Dendritic cell treated with granulocyte-macrophage colony-stimulating factor and Interleukin-4, amounts not matched to agents 40 ng/mL and 50 ng/mL, for 4 days (primary cell): ENCODE measurements around the gene OR4F6.

Experiments used
- H3K27ac Mint-ChIP-seq: one replicate; pipeline ENCODE4 v1.8.0; 2022; ENCODE audit warnings: mild to moderate bottlenecking, mixed read lengths
- H3K27me3 Mint-ChIP-seq: one replicate; pipeline ENCODE4 v1.8.0; 2022; ENCODE audit warnings: mild to moderate bottlenecking, mixed read lengths
- H3K36me3 Mint-ChIP-seq: one replicate; pipeline ENCODE4 v1.8.0; 2022; ENCODE audit warnings: low read depth, mixed read lengths
- H3K4me1 Mint-ChIP-seq: one replicate; pipeline ENCODE4 v1.8.0; 2022; ENCODE audit warnings: low read depth, mixed read lengths
- H3K4me3 Mint-ChIP-seq: one replicate; pipeline ENCODE4 v1.8.0; 2022; ENCODE audit warnings: mild to moderate bottlenecking, moderate library complexity, mixed read lengths
- H3K9me3 Mint-ChIP-seq: one replicate; pipeline ENCODE4 v1.8.0; 2022; ENCODE audit warnings: mixed read lengths
- intact Hi-C: fragments of 100-400 bp; cut with micrococcal nuclease; formaldehyde crosslinking; loops from one replicate; pipeline ENCODE4 v1.15.0; 2022

Gene OR4F6

DNA sequence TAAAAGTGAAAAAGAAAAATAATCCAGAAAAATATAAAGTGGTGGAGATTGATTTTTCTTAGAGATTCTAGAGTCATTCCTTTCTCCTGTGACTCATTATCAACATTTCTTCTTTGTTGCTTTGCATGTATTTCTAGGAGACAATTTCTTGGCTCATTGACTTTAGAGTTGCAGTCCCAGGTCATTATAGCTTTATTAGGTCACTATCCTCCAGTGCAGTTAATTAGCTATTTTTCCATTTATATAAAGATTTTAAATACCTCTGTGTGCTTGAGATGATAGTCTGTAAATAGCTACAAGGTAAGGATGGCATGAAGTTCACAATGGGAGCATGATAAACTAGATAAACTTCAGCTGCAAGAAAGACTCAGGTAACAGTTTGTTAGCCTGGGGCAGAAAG is 8.6 kb downstream of the OR4F6 start, which contains the start of gene OR4F15:
Gene OR4F15 (plus strand): TSS at position 301 of the 400 bp plus-strand sequence. CDS start 5,985 bp downstream, outside the sequence.
- Mint-ChIP-seq H3K27me3 (no peaks in the 10 kb centered on the region), H3K27ac (no peak within 1 kb of the TSS), H3K9me3 (no peaks in the 10 kb centered on the region), H3K36me3 (no peaks in the 10 kb centered on the region), H3K4me3 (no peak within 1 kb of the TSS), H3K4me1 (no peaks in the 10 kb centered on the region)
- intact Hi-C loops = no loop called here

DNA sequence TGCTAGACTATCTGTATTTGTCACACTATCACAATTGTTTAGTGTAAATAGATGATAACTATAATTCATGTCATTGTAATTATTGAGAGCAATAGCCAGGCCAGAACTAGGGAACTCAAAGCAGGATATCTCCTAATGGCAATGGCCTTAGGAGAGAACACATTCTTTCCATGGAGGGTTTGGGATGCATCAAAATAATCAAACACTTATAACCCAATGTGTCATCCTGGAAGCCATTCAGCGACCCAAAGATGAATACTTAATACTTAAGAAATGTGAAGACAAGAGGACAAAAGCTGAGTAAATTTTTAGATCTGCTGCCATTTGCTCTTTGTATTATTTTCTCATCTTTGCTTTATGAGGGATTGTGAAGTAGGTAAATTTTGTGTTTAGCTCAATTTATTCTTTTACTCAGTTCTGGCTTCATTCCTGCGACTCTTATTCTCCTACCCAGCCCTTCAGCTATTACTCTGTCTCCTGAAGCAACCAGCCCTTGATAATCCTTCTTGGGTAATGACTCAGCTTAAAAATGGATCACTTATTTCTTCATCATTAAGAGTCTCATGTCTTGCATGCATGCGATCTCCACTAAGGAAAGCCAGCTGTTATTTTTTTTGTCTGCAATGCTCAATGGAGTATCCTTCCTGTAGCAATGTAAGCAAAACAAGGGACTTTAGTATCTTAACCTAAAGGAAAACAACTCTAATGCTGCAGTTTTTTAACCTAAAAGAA is 10.7 kb downstream of the OR4F6 start:
- intact Hi-C loops = no loop called here
- no peaks in the 10 kb centered on the region for H3K27me3 Mint-ChIP-seq
- no peaks in the 10 kb centered on the region for H3K4me1 Mint-ChIP-seq
- no peak overlapping the region for H3K27ac Mint-ChIP-seq
- H3K9me3 Mint-ChIP-seq = no peaks in the 10 kb centered on the region
- H3K4me3 Mint-ChIP-seq = no peak overlapping the region
- H3K36me3 Mint-ChIP-seq = no peaks in the 10 kb centered on the region

DNA sequence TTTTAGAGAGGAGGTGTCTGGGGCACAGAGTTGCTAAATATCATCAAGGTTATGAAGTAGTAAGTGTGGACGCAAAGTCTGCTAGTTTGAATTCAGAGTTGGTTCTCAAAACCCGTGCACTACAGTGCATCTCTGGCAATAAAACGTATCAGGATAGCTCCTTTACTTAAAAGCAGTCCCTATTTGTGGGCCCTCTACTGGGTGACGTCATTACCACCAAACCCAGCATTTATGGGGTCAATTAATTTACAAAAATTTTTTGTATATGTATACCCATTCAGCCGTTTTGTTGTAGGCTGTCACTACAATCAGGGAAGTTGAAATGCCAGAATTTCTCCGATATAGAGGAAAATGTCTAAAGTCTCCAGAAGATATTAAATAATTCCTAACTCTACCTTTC is 17.5 kb downstream of the OR4F6 start:
- H3K36me3 Mint-ChIP-seq = no peaks in the 10 kb centered on the region

GRCh38 chr15:101827257-101827656 is 23.9 kb downstream of the OR4F6 start:
- H3K4me1 Mint-ChIP-seq = no peaks in the 10 kb centered on the region
- no peak overlapping the region for H3K27ac Mint-ChIP-seq
- no peak overlapping the region for H3K4me3 Mint-ChIP-seq
- peaks cover 2% of the 10 kb centered on the region for H3K27me3 Mint-ChIP-seq
- no peaks in the 10 kb centered on the region for H3K9me3 Mint-ChIP-seq
- intact Hi-C loops = no loop called here
- H3K36me3 Mint-ChIP-seq = no peaks in the 10 kb centered on the region

More for the DNA sequence above, 17.5 kb downstream of the OR4F6 start:
- no peaks in the 10 kb centered on the region for H3K27me3 Mint-ChIP-seq
- H3K9me3 Mint-ChIP-seq = no peaks in the 10 kb centered on the region
- no peaks in the 10 kb centered on the region for H3K4me1 Mint-ChIP-seq
- H3K27ac Mint-ChIP-seq = no peak overlapping the region
- intact Hi-C loops = no loop called here
- H3K4me3 Mint-ChIP-seq = no peak overlapping the region

DNA sequence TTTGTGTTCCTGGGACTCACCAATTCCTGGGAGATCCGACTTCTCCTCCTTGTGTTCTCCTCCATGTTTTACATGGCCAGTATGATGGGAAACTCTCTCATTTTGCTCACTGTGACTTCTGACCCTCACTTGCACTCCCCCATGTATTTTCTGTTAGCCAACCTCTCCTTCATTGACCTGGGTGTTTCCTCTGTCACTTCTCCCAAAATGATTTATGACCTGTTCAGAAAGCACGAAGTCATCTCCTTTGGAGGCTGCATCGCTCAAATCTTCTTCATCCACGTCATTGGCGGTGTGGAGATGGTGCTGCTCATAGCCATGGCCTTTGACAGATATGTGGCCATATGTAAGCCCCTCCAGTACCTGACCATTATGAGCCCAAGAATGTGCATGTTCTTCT is 25.5 kb downstream of the OR4F6 start:
- no peaks in the 10 kb centered on the region for H3K4me1 Mint-ChIP-seq
- intact Hi-C loops = no loop called here
- H3K9me3 Mint-ChIP-seq = no peaks in the 10 kb centered on the region
- no peak overlapping the region for H3K4me3 Mint-ChIP-seq
- H3K27me3 Mint-ChIP-seq = peaks cover 2% of the 10 kb centered on the region
- no peak overlapping the region for H3K27ac Mint-ChIP-seq
- no peaks in the 10 kb centered on the region for H3K36me3 Mint-ChIP-seq

GRCh38 chr15:101841656-101842055 is 38.3 kb downstream of the OR4F6 start:
- intact Hi-C loops = no loop called here
- H3K4me3 Mint-ChIP-seq = no peak overlapping the region
- H3K36me3 Mint-ChIP-seq = no peaks in the 10 kb centered on the region
- no peaks in the 10 kb centered on the region for H3K4me1 Mint-ChIP-seq
- H3K9me3 Mint-ChIP-seq = no peaks in the 10 kb centered on the region
- peaks cover 6% of the 10 kb centered on the region for H3K27me3 Mint-ChIP-seq
- H3K27ac Mint-ChIP-seq = no peak overlapping the region

- H3K27me3 Mint-ChIP-seq = peaks cover 3% of the 10 kb centered on the region
- no peaks in the 10 kb centered on the region for H3K9me3 Mint-ChIP-seq
- no peak overlapping the region for H3K27ac Mint-ChIP-seq
- H3K4me3 Mint-ChIP-seq = no peak overlapping the region
- H3K36me3 Mint-ChIP-seq = no peaks in the 10 kb centered on the region
- H3K4me1 Mint-ChIP-seq = no peaks in the 10 kb centered on the region
- intact Hi-C loops = no loop called here
Measured at GRCh38 chr15:101844916-101845315, 41.6 kb downstream of the OR4F6 start.

DNA sequence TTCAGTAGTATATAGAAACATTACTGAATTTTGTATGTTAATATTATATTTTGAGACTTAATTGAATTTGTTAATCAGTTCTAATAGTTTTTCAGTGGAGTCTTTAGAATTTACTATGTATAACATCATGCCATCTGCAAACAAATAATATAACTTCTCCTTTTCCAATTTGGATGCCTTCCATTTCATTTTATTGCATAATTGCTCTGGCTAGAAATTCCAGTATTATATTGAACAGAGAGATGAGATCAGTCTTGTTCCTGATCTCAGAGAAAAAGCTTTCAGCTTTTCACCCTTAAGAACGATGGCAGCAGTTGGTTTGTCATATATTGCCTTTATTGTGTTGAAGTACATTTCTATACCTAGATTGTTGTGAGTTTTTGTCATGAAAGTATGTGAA is 49.0 kb downstream of the OR4F6 start:
- Mint-ChIP-seq H3K4me3 (no peak overlapping the region), H3K36me3 (no peaks in the 10 kb centered on the region), H3K9me3 (no peaks in the 10 kb centered on the region), H3K27ac (no peak overlapping the region), H3K4me1 (no peaks in the 10 kb centered on the region), H3K27me3 (no peaks in the 10 kb centered on the region)
- intact Hi-C loops = no loop called here
